Lower lobe of right lung (tissue), 2 donors: ENCODE measurements around the gene AATK. TPM values are rescaled to one million over a fixed set of nuclear protein-coding genes. Genes with fewer than 3 reads are reported as not detected.

Source experiments
- ATAC-seq, 2 donors: fragments of 200-7000 bp; cut with Tn5 transposase; one replicate each; pipeline ENCODE4 v1.9.1; 2020 to 2022; ENCODE audit warnings: mild to moderate bottlenecking in 2 of 2, moderate library complexity in 2 of 2
- DNase-seq: peaks from one replicate; pipeline ENCODE4 v3.0.0-alpha.2; 2020
- H3K27ac ChIP-seq: fragments of 200-600 bp; one replicate; pipeline ENCODE4 v1.8.0; 2022
- H3K27me3 ChIP-seq: fragments of 200-600 bp; one replicate; pipeline ENCODE4 v1.8.0; 2022; ENCODE audit warnings: low read depth
- H3K36me3 ChIP-seq: fragments of 200-600 bp; one replicate; pipeline ENCODE4 v1.8.0; 2022; ENCODE audit warnings: mild to moderate bottlenecking
- H3K4me1 ChIP-seq: fragments of 200-600 bp; one replicate; pipeline ENCODE4 v1.8.0; 2022
- H3K4me3 ChIP-seq: fragments of 200-600 bp; one replicate; pipeline ENCODE4 v1.8.0; 2022; ENCODE audit warnings: mild to moderate bottlenecking
- H3K9me3 ChIP-seq: fragments of 200-600 bp; one replicate; pipeline ENCODE4 v1.8.0; 2022
- intact Hi-C: fragments of 100-400 bp; cut with DNase I; formaldehyde crosslinking; loops from one replicate; pipeline ENCODE4 v1.11.0; 2022
- total RNA-seq: library from RNA; stranded (reverse); fragmentation: NEBNext Ultra II Directional; extraction: Animal tissue kit (Norgen Biotek cat#: 25700); gene quantifications from one replicate; pipeline ENCODE4 v1.2.1, GENCODE V29; 2021
- TF ChIP-seq, protein P1 (sequence below): fragments of 200-600 bp; IDR thresholded peaks from one replicate; pipeline ENCODE4 v1.8.0; 2022; ENCODE audit warnings: antibody characterized with exemption, mild to moderate bottlenecking
- donor health status: DM: no; HTN: yes; CAD: no; lungs with severe emphysema.

AATK gene
- total RNA-seq, 1 donor from 2014 or later = 64.0 TPM

DNA sequence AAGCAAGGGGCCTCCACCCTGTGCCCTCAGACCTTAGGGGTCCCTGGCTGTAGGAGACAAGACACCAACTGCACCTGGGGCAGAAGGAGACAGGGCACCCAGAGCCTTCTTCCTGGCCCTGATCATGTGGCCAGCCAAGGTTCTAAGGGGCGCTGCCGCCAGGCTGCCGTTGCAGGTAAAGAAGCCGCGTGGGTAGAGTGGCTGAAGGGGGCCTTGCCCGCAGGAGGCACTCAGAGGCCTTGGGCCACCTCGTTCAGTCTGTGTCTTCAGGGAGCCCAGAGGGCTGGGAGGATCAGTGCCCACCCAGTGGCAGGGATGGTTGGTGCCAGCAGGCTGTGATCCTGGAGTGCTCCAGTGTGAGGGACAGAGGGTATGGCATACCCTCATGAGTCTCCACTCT lies 1.6 kb upstream of the AATK start:
- TF ChIP-seq, protein P1, sequence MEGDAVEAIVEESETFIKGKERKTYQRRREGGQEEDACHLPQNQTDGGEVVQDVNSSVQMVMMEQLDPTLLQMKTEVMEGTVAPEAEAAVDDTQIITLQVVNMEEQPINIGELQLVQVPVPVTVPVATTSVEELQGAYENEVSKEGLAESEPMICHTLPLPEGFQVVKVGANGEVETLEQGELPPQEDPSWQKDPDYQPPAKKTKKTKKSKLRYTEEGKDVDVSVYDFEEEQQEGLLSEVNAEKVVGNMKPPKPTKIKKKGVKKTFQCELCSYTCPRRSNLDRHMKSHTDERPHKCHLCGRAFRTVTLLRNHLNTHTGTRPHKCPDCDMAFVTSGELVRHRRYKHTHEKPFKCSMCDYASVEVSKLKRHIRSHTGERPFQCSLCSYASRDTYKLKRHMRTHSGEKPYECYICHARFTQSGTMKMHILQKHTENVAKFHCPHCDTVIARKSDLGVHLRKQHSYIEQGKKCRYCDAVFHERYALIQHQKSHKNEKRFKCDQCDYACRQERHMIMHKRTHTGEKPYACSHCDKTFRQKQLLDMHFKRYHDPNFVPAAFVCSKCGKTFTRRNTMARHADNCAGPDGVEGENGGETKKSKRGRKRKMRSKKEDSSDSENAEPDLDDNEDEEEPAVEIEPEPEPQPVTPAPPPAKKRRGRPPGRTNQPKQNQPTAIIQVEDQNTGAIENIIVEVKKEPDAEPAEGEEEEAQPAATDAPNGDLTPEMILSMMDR = no peak
- Histone ChIP-seq H3K9me3 (no peaks in the 10 kb centered on the region), H3K27ac (no peak overlapping the region), H3K36me3 (no peaks in the 10 kb centered on the region), H3K4me1 (peaks cover 13% of the 10 kb centered on the region), H3K27me3 (peaks cover 21% of the 10 kb centered on the region), H3K4me3 (no peak overlapping the region)
- DNase-seq = peak; percentile 37
- no peak for ATAC-seq
- intact Hi-C loops = no loop called here

GRCh38 chr17:81167194-81167524 lies 1.1 kb upstream of the AATK start:
- intact Hi-C loops = no loop called here
- Histone ChIP-seq H3K36me3 (no peaks in the 10 kb centered on the region), H3K27me3 (peaks cover 21% of the 10 kb centered on the region), H3K4me3 (no peak overlapping the region), H3K4me1 (peaks cover 10% of the 10 kb centered on the region), H3K9me3 (no peaks in the 10 kb centered on the region), H3K27ac (no peak overlapping the region)
- ATAC-seq = no peak
- TF ChIP-seq, protein P1 = no peak
- no peak for DNase-seq

GRCh38 chr17:81165246-81166032 lies 582 bp downstream of the AATK start, which contains the start of gene PVALEF:
PVALEF (plus strand) TSS chr17:81165507; CDS start chr17:81181227, 15,720 bp downstream.
- H3K4me3 ChIP-seq = peak within 1 kb of the TSS; percentile 39
- no peaks in the 10 kb centered on the region for H3K9me3 ChIP-seq
- H3K36me3 ChIP-seq = no peaks in the 10 kb centered on the region
- ATAC-seq (no peak), DNase-seq (peak; percentile 44)
- peaks cover 10% of the 10 kb centered on the region for H3K4me1 ChIP-seq
- intact Hi-C loops = no loop called here
- no peak within 1 kb of the TSS for H3K27ac ChIP-seq
- H3K27me3 ChIP-seq = peaks cover 28% of the 10 kb centered on the region
- TF ChIP-seq, protein P1 = no peak

DNA sequence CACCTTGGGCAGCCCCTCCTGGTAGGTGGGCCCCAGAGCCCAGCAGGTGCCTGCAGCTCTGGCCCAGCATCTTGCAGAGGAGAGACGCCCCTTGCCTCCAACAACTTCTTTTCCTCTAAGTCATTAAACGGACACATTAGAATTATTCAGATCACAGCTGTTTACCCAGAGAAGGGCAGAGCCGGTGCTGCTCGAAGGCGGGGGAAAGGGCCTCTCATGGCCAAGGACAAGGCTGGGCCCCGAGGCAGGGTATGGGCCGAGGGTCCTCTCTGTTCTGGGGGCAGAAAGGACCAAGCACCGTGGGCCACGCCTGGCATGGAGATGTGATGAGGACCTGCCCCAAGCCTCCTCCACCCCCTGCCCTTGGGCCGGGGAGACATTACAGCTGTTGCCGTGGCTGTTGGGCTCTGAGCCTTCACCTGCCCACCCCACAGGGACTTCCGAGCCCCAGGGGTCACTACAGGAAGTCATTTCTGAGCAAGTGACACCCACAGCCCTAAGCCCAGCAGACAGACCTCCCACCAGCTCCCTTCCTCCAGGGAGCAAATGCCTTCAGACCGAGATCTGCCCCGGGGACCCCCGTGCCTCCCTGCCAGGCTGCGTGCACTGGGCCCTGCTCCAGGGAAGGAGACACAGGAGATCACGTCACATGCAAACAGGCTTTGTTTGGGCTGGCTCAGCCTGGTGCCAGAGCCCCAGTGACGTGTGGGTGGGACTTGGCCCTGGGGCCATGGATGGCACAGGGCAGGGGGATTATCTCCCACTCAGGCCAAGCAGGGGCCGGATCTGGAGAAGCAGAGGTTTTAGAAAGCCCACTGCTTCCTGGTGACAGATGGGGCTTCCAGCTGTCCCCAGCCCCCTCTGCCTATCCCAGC lies 1.4 kb downstream of the AATK start:
- no peak for ATAC-seq

GRCh38 chr17:81163703-81164370 lies 2.2 kb downstream of the AATK start:
- Histone ChIP-seq H3K4me1 (peaks cover 20% of the 10 kb centered on the region), H3K36me3 (no peaks in the 10 kb centered on the region), H3K27me3 (peaks cover 30% of the 10 kb centered on the region), H3K9me3 (no peaks in the 10 kb centered on the region), H3K4me3 (no peak overlapping the region), H3K27ac (no peak overlapping the region)
- TF ChIP-seq, protein P1 = no peak
- DNase-seq = peak; percentile 30
- no peak for ATAC-seq
- intact Hi-C loops = no loop called here

More for the DNA sequence above, 1.4 kb downstream of the AATK start:
- H3K27ac ChIP-seq = no peak overlapping the region
- no peaks in the 10 kb centered on the region for H3K9me3 ChIP-seq
- peaks cover 18% of the 10 kb centered on the region for H3K4me1 ChIP-seq
- TF ChIP-seq, protein P1 = no peak
- H3K4me3 ChIP-seq = no peak overlapping the region
- DNase-seq = peak; percentile 39
- intact Hi-C loops = no loop called here
- peaks cover 30% of the 10 kb centered on the region for H3K27me3 ChIP-seq
- no peaks in the 10 kb centered on the region for H3K36me3 ChIP-seq
